ENCODE results near the gene TFRC.
"Not testable (repeated sequence)": the region's sequence is repeated elsewhere in the genome, so short reads cannot be mapped to it uniquely, and the experiment has no call there.

- TF ChIP-seq POLR2A, CTCF (IDR thresholded peaks at IDR 0.05): not testable (repeated sequence)
These were observed 81.4 kb downstream of the TFRC start for GRCh38 chr3:196000360-196000950.

All from heart left ventricle (tissue), 13 donors.